Stimulated activated CD8-positive, alpha-beta memory T cell treated with anti-CD3 and anti-CD28 coated beads, Interleukin-15, amount 100 ng/mL, for 1 hour (primary cell): Measurements from ENCODE around the gene CTNND2.

ENCODE experiments used
- DNase-seq: peaks from one replicate; pipeline ENCODE4 v3.0.0-alpha.2; 2020; ENCODE audit warnings: low read depth

CTNND2 gene

GRCh38 chr5:10985721-10986110, 918.5 kb downstream of the CTNND2 start:
- DNase-seq = no peak

GRCh38 chr5:10985091-10985720, 919.0 kb downstream of the CTNND2 start:
- DNase-seq = no peak

- no peak for DNase-seq
Observed at GRCh38 chr5:10984021-10984715, 920.1 kb downstream of the CTNND2 start.

GRCh38 chr5:10982626-10983025, 921.6 kb downstream of the CTNND2 start:
- DNase-seq = no peak

- no peak for DNase-seq
Observed at GRCh38 chr5:10981932-10982331, 922.3 kb downstream of the CTNND2 start.

DNA sequence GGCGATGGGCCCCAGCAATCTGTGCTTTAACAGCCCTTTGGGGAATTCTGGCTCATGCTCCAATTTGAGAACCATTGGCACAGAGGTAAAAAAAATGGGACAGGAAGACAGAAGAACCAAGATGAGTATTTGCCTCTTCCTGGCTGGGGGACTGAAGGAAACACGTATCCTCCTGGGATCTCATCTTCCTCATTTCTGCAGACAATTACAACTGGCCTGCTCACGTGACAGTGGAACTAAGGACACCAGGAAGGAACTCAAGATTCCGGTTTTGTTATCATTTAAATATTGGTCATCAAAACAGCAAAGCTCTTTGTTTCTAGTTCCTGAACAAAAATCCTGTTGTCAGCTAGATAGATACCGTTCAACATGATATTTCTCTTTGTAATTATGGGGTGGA, 927.2 kb downstream of the CTNND2 start:
- DNase-seq = no peak

GRCh38 chr5:10975945-10976344, 928.3 kb downstream of the CTNND2 start:
- DNase-seq = no peak

DNA sequence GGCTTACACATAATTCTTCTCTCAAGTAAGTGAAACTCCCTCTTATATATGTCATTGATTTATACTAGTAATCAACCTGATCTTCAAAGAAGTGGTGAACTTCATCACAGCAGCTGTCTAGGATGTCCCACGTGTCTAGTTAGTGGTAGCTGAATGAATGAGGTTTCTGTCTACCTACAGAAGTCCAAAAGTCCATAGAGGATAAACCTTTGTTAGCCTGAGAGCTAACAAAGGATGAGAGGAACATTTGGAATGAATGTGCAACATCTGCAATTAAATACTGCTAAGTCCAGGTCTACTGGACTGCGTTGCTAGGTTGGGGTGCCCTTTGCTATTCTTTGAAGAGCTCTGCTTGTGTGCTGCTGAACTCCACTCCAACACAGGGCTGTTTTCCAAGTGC, 929.4 kb downstream of the CTNND2 start:
- no peak for DNase-seq

GRCh38 chr5:10973316-10973715, 930.9 kb downstream of the CTNND2 start:
- no peak for DNase-seq

DNA sequence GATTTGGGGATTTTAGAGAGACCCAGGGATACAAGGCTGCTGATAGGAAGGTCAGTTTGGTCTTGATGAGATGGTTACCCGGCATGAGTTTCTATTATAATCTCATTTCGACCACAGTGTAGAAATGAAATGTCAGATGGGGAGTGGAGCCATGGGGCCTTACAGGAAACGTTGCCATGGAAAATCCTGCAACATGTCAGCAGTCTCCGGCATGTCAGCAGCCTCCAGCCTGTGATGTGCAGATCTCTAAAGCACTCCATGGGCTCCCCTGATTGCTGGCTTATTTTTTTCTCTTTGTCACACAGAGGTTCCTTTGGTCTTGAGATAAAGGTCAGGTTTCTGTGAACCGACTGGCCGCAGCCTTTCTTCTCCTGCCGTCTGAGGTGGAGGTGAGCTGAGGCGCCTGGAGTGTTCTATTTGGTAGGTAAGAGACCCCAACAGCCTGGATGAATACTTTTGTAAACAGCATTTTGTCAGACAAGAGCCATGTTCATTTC, 934.5 kb downstream of the CTNND2 start:
- no peak for DNase-seq

DNA sequence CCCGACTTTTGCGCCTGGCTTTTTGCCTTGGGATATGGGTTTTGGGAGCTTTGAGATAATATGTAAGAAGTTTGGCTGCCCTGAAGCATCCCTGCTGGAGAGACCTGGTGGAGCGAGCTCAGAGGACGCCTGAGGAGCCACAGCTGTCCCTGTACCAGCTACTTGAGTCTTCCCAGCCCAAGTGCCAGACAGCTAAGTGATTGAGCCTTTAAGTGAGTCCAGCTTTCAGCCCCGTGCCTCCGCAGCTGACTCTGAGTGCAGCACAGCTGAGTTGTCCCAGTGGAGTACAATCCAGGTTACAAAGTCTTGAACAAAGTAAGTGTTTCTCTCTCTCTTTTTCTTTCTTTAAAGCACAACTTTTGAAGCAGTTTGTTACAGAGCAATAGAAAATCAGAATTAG, 939.4 kb downstream of the CTNND2 start:
- DNase-seq = no peak

GRCh38 chr5:10958728-10959127, 945.5 kb downstream of the CTNND2 start:
- DNase-seq = no peak

DNA sequence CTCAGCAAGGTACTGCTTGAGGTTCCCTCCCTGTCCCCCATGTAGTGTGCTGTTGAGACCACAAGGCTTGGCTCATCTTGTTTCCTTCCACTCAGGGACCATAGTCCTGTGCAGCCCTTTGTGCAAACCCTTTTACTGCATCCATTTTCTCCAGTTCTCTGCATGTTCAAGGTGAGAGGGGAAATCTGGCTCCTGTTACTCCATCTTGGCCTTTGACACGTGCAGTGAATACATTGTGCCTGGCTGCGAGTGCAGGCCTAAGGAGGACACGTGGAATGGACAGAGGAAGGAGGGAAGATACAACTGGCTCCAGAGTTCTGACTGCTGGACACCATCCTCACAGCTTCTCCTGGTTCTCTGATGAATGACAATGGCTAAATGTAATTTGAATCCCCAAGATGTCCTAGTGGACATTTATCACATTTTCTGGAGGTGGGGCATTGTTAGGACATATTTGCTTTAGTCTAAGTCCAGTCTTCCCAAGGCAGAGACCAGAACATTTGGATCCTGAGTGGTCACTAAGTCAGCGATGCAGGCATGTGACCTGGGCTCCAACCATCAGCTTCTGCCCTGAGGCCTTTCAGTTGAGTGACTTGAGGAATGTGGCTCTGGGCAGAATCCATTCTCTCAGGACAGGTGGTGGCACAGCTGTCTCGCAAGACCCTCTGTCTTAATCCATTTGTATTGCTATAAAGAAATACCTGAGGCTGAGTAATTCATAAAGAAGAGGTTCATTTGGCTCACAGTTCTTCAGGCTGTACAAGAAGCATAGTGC, 954.2 kb downstream of the CTNND2 start:
- DNase-seq = no peak

DNA sequence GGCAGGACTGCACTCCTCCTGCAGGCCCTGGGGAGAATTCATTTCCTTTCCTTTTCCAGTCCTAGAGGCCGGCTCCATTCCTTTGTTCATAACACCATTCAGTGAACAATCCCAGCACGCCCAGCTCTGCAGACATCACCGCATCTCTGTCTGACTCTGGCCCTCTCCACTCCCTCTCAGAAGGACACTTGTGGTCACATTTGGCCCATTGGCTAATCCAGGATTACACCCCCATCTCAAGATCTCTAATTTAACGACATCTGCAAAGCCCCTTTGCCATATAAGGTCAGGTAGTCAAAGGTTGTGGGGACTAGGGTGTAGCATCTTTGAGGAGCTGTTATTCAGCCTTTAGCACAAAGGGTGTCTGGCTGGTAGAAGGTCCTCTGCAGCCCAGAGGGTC, 958.2 kb downstream of the CTNND2 start:
- no peak for DNase-seq

- no peak for DNase-seq
Observed at GRCh38 chr5:10941900-10942299, 962.3 kb downstream of the CTNND2 start.

GRCh38 chr5:10936081-10936855, 968.0 kb downstream of the CTNND2 start:
- no peak for DNase-seq

DNA sequence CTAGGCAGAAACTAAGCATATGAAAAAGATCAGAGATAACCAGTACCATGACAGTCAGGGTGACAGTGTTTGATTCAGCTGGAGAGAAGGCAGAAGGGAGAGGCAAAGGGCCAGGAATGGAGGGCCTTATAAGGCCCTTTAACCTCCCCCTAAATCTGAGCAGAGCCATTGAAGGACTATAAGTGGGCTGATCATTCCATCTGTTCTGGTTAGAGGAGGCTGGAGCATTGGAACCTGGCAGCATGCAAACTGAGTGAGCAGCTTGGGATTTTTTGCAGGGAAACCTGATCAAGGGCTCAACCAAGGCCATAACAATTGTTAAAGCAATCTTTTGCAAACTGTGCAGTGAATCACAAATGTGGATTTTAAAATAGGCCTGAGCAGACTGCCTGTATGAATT, 968.7 kb downstream of the CTNND2 start:
- no peak for DNase-seq

DNA sequence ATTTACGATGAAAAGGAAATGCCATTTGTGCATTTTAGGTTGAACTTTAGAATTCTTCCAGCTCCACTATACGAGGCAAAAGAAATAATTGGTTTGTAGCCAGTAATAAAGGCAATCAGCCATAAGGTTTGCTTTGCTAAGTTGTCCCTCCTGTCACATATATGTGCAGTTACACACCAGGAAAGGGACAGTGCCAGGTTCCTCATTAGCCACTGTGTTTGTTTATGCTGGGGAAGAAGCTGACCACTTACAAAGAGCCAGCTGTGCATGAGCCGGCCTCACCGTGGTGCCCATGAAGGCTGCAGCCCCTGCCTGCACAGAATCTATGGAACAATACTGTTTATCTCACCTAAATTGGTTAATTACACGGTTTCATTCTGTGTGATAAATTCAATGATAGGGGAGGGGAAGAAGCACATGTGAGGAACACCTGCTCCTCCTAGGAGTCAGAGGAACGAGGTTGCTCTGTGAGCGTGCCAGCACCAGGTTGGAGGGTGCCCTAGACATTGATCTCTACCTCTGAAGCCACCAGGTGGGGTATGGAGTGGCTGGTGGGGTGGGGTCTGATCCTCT, 969.4 kb downstream of the CTNND2 start:
- no peak for DNase-seq

GRCh38 chr5:10933121-10933520, 971.1 kb downstream of the CTNND2 start:
- no peak for DNase-seq

- DNase-seq = no peak
Observed at GRCh38 chr5:10932426-10932825, 971.8 kb downstream of the CTNND2 start.

DNA sequence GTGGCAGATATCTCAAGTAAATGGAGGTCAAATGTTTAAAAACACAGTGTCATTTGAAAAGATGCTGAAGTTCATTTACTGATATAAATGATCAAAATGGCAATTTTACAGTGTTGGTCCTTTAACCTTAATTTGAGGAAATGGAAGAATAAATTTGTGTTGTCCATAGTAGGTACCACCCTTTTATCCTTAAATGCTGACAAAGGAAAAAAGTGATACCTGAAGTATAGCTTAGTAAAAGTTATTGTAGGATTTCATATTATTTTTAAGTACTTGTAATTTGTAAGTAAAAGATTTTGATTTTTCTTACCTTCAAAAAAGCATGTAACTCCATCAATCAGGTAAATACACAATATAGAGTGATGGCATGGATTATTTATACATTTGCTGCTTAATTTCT, 976.6 kb downstream of the CTNND2 start:
- no peak for DNase-seq

- no peak for DNase-seq
Observed at GRCh38 chr5:10923310-10923709, 980.9 kb downstream of the CTNND2 start.
